GM21526 (cell line): Measurements from ENCODE around the gene GTF2IRD1.

Experiments used
- ATAC-seq: cut with Tn5 transposase; IDR thresholded peaks from one replicate; pipeline ENCODE4 v1.9.1; 2021; ENCODE audit warnings: moderate library complexity; ENCODE audit not compliant: unreplicated experiment, low FRiP score

The GTF2IRD1 gene

GRCh38 chr7:74464931-74465886 lies 11.5 kb downstream of the GTF2IRD1 start:
- no peak for ATAC-seq

DNA sequence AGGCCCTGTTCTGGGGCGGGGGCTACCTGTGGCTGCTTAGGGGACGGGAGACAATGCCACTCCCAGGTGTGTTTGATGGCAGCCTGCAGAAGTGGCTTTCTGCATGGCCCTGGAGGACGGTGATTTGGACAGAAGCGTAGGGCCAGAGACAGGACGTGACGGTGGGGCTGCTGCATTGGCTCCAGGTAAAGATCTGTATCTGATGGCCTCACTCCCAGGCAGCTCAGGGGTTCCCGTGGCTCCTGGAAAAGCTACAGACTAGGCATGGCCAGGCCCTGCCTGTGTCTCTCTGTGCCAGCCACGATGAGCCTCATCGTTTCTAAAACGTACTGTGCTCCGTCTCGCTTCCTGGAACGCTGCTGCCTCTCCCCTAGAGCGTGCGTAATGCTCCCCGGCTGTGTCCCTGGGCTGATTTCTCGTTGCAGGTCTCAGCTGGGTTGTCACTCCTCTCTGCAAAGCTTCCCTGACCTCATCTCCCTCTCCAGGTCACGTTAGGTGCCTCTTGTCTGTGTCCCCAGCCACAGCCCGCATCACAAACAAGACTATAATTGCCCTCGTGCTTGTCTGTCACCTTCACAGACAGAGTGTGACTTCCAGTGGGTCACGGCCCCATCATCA lies 12.6 kb downstream of the GTF2IRD1 start:
- no peak for ATAC-seq

DNA sequence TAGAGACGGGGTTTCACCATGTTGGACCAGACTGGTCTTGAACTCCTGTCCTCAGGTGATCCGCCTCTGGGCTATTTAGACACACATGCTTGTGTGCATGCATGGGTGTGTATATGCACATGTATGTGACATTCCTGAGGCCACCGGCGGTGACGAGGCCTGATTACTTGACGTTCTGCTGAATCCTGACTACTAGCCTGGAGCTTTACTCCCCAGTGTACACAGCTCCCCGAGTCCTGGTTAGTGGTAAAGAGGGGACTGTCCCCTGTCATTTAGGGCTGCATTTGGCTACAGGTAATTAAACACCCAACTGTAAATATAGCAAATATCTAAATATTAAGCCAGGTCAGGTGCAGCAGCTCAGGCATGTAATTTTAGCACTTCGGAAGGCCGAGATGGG lies 14.2 kb downstream of the GTF2IRD1 start:
- ATAC-seq, result no peak

GRCh38 chr7:74470504-74470903 lies 16.8 kb downstream of the GTF2IRD1 start:
- no peak for ATAC-seq

- ATAC-seq, result no peak
Observed at GRCh38 chr7:74473116-74473515, 19.4 kb downstream of the GTF2IRD1 start.

DNA sequence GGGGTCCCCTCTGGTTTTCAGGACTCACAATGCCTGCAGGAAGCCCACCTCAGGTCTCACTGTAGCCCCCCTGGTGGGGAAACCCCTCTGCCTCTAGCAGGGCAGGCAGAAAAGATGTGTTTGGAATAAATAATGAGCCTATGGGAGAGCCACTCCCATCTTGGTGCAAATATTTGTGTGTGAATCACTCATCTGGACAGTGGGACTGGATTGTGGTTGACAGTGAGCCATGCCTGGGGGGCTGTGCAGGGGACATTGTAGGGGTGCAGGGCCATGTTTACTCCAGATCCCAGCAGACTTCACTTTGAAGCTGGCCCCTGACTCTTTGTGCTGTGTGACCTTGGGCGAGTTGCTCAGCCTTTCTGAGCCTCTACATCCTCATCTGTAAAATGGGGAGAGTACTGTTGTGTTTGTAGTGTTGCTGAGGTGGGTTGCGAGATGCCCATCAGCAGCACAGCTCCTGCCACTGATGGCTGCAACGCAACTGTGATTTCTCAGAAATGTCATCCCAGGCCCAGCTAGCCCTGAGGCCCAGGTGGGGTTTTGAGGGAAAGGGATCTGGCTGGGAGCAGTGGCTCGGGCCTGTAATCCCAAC lies 20.7 kb downstream of the GTF2IRD1 start:
- ATAC-seq, result no peak

DNA sequence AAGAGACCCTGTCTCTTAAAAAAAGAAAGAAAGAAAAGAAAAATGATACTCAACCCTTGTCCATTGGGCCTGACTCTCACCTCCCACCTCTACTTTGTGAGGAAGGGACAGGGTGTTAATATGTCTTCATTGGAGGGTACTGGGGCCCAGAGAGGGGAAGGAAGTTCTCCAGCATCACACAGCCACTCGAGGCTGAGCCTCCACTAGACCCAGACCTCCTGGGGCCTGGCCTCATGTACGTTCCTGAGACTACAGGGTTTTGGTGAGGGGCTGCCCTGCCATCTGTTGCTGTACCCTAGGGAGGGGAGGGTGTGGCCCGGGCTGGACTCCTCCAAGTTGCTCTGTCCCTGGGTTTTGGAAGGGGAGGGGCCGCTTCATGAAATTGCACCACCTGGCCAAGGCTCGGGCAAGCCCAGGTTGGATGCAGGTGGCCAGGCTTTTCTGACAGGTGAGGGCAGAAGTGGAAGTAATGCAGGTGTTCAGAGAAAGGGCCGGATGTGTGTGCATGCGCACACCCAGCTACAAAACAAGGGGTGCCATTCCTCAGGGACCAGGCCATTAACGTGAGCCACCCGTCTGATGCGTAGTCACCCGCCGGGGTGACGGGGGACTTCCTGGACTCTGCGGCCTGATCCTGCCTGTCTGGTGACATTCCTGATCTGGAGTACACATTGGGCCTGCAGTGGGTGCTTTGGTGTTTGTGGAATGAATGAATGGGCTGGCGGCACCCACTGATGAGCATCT lies 21.7 kb downstream of the GTF2IRD1 start:
- no peak for ATAC-seq

- ATAC-seq, result no peak
Observed at GRCh38 chr7:74475987-74476350, 22.3 kb downstream of the GTF2IRD1 start.

DNA sequence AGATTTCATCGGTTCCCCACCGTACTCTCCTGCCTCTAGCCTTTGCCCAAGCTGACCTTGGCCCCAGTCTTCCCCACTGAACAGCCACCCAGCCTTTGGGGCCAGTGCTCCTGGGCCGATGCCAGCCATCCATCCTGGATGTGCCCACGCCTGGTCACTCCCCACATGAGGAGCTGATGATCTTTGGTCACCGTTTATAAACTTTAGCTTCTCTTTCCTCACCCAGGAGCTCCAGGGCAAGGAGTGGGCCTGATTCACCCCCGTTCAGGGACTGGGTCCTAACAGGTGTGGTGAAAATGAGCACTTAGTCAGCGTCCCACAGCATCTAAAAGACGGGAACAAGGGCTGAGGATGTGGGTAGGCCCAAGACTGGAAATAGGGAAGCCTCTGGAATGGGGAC lies 22.9 kb downstream of the GTF2IRD1 start:
- no peak for ATAC-seq

DNA sequence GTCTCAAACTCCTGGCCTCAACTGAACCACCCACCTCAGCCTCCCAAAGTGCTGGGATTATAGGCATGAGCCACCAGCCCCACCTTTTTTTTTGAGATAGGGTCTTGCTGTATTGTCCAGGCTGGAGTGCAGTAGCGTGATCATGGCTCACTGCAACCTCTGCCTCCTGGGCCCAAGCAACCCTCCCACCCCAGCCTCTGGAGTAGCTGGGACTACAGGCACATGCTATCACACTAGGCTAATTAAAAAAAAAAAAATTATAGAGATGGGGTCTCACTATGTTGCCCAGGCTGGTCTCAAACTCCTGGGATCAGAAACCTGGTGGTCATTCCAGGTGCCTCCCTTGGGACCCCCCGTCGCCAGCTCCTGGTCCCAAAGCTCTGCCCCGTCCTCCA lies 25.0 kb downstream of the GTF2IRD1 start:
- ATAC-seq, result no peak

DNA sequence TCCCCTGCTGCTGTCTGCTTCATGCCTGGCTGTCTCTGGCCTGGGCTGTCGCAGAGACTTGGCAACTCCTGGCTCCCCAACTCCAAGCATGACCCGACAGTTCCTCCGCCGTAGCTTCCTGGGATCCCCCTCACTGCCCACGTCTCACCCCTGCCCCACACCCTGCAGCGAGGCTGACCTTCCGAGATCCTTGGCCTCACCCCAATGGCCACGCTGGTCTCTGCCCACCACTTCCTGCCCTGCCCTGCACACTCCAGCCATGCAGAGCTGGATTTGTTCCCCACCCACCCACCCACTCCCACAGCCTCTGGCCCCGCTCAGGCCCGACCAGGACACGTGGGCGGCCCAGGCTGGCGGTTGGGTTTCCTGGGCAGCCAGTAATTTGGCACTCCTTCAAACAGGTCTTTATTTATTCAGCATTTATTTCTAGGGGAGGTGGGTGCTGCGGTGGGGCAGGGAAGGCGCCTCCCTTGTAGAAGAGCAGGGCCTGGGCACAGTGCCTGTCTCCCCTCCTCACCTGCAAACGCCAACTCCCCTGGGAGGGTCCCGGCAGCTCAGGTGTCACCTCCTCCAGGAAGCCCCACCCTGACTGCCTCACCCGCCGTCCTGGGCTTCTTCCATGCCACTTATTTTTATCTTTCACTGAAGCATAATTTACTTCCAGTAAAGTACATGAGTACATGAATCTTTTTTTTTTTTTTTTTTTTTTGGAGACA lies 25.5 kb downstream of the GTF2IRD1 start:
- no peak for ATAC-seq

DNA sequence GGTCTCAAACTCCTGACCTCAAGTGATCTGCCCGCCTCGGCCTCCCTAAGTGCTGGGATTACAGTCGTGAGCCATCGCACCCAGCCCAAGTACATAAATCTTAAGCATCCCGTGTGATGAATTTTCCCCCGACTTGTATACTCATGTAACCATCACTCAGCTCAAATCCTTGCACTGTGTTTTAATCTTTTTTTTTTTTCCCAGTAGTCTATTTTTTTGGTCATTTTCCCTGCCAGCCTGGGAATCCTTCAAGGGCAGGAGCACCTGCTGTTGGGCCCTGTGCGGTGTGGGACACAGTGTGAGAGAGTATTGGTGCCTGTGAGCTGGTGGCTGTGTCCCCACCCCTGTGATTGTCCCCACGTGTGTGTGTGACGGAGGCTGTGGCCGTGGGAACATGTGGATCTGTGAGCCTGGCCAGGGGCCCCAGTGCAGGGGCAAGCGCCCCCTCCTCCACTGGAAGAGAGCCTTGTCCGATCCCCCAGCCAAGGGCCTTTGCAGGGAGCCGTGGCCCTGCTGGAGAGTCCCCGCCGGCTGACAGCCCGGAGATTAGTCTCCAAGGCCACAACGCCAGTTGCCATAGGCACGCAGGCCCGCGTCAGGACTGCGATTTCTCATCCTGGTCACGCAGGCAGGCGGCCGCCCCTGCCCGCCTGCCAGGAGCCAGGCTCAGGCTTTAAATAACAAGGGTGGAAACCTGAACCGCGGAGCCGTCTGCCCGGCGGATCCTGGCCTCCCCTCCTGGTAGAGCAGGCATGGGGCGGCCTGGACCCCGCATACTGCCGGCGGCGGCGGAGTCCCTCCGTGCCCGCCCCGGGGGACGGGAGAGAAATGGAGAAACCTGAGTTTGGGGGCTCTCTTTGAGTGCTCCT lies 26.5 kb downstream of the GTF2IRD1 start:
- ATAC-seq, result no peak

GRCh38 chr7:74480861-74481417 lies 27.2 kb downstream of the GTF2IRD1 start:
- ATAC-seq, result no peak

GRCh38 chr7:74481458-74482196 lies 27.9 kb downstream of the GTF2IRD1 start:
- ATAC-seq, result no peak

- no peak for ATAC-seq
Observed at GRCh38 chr7:74482197-74482467, 28.4 kb downstream of the GTF2IRD1 start.

GRCh38 chr7:74482629-74483401 lies 29.1 kb downstream of the GTF2IRD1 start:
- ATAC-seq, result no peak

DNA sequence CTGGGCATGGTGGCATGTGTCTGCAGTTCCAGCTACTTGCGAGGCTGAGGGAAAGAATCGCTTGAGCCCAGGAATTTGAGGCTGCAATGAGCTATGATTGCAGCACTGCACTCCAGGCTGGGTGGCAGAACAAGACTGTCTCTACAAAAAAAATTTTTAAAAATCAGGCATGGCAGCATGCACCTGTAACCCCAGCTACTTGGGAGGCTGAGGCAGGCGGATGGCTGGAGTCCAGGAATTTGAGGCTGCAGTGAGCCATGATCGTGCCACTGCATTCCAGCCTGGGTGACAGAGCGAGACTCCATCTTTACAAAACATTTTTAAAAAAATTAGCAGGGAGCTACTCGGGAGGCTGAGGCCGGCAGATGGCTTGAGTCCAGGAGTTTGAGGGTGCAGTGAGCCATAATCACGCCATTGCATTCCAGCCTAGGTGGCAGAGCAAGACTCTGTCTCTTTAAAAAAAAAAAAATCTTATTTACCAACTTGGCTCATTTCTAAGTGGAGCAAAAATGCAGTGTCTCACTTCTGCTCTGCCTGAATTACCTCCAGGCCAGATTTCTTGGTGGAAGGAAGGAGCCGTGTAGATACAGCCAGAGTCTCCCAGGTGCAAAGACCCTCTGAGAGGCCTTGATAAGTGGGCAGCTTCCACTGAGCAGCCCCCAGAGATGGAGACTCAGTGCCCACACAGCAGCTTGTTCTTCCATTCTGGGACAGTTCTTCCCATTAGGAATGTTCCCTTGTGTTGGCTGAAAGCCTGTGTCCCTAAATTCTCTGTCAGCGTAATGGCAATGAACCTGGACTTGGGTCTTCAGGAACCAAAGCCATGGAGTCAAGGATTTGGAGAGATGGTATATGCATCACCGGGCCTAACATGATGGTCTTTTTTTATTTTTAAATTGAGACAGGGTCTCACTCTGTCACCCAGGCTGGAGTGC lies 30.0 kb downstream of the GTF2IRD1 start:
- no peak for ATAC-seq
